SK-N-SH treated with all-trans-retinoic acid at 6 μM for 48 hours (cell line): ENCODE results near the gene RGS7.

Experiments
- CREB5 ChIP-seq: fragments of 250-450 bp; sonication (Bioruptor Pico); IDR thresholded peaks from 2 replicates; pipeline ENCODE4 v1.5.1; 2020; ENCODE audit warnings: low read depth, mild to moderate bottlenecking, moderate library complexity
- ESRRG ChIP-seq: fragments of 250-450 bp; sonication (Bioruptor Pico); IDR thresholded peaks from 2 replicates; pipeline ENCODE4 v1.6.1; 2021; ENCODE audit warnings: mild to moderate bottlenecking
- ISL1 ChIP-seq: fragments of 250-450 bp; sonication (Bioruptor Pico); IDR thresholded peaks from 2 replicates; pipeline ENCODE4 v2.1.2; 2022; ENCODE audit warnings: mild to moderate bottlenecking, moderate library complexity
- PATZ1 ChIP-seq: fragments of 250-450 bp; sonication (Bioruptor Pico); IDR thresholded peaks from 2 replicates; pipeline ENCODE4 v1.8.0; 2020; ENCODE audit warnings: mild to moderate bottlenecking, moderate library complexity, borderline replicate concordance
- PPARA ChIP-seq: fragments of 250-450 bp; sonication (Bioruptor Pico); IDR thresholded peaks from 2 replicates; pipeline ENCODE4 v1.5.0; 2020; ENCODE audit warnings: mild to moderate bottlenecking, borderline replicate concordance
- TOX ChIP-seq: fragments of 250-450 bp; sonication (Bioruptor Pico); IDR thresholded peaks from 2 replicates; pipeline ENCODE4 v1.8.0; 2021; ENCODE audit warnings: mild to moderate bottlenecking, moderate library complexity, borderline replicate concordance
- TSHZ2 ChIP-seq: fragments of 250-450 bp; sonication (Bioruptor Pico); IDR thresholded peaks from 2 replicates; pipeline ENCODE4 v1.5.0; 2020; ENCODE audit warnings: mild to moderate bottlenecking, moderate library complexity
- ZFP3 ChIP-seq: fragments of 250-450 bp; sonication (Bioruptor Pico); IDR thresholded peaks from 2 replicates; pipeline ENCODE4 v1.5.0; 2020; ENCODE audit warnings: mild to moderate bottlenecking, moderate library complexity

- TF ChIP-seq PATZ1 (CRISPR knock-in tag) (no peak), ISL1 (CRISPR knock-in tag) (no peak), ESRRG (CRISPR knock-in tag) (no peak), CREB5 (no peak), ZFP3 (CRISPR knock-in tag) (no peak), PPARA (CRISPR knock-in tag) (no peak), TSHZ2 (CRISPR knock-in tag) (no peak), TOX (no peak)
These were observed 529.2 kb downstream of the RGS7 start for GRCh38 chr1:240827786-240828185.
